HG02884 (cell line): ENCODE results near the gene SELENOI.

Experiments
- ATAC-seq: cut with Tn5 transposase; IDR thresholded peaks from one replicate; pipeline ENCODE4 v1.9.1; 2021; ENCODE audit warnings: mild to moderate bottlenecking, moderate library complexity; ENCODE audit not compliant: unreplicated experiment

The SELENOI gene

GRCh38 chr2:26401739-26402541, 56.0 kb downstream of the SELENOI start, which contains the start of gene DRC1:
Gene DRC1 (plus strand): TSS chr2:26401920. CDS start chr2:26401990, 70 bp downstream.
- no peak for ATAC-seq

DNA sequence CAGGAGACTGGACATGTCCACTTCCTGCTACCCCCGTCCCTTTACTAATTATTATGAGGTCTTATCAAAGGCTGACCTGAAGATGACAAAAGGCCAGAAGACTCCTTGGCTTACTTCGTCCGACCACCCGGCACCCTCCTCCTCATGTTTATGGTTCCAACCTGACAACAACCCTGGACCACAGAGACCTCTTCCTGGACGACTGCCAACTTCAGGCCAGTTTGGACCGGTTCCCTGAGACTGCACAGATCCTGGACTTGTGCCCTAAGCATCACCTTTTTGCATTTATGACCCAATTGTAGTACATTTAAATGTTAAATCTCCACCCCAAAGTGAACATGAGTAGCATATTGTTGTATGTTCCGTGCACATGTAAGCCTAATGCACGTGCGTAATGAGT, 61.6 kb downstream of the SELENOI start:
- ATAC-seq = no peak

GRCh38 chr2:26409785-26410184, 63.8 kb downstream of the SELENOI start:
- ATAC-seq = no peak

DNA sequence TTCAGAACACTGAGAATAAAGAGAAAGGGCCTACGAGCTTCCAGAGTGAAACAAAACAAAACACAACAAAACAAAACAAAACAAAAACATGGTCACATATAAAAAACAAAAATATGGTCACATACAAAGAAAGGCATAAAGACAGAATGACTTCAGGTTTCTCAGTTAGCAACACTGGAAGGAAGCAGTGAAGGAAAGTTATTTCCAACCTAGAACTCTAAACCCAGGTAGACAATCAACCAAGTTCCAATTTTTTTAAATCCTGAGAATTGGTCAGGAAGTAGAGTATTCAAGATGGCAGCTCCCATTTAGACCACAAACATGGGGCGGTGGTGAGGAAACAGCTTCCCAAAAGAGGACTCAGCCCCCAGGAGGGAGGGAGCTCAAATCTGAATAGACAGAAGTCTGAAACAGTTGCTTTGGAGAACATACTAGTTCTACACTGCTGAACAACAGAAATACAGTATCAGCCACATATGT, 64.9 kb downstream of the SELENOI start:
- ATAC-seq = no peak

- ATAC-seq = no peak
Measured at GRCh38 chr2:26411419-26411818, 65.5 kb downstream of the SELENOI start.

DNA sequence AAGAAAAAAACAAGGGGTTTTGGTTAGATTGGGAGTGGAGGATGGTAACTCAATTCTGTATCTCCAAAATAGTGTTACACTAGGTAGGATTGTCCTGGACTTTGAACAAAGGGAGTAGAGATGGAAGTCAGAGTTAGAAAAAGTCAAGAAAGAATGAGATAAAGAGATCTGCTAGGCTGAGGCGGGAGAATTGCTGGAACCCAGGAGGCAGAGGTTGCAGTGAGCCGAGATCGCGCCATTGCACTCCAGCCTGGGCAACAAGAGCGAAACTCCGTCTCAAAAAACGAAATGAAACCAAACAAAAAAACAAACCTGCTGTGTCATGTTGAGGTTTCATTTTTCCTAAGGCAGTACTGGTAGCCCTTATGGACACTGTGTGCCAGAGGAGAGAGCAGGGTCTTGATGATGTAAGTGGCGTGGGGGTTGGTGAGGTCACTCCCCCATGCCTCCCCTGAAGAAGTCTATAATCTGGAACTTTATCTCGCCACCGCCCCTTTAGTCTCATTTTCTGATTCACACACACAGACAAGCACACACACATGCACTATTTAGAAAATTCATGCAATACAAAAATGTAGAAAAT, 66.2 kb downstream of the SELENOI start:
- peak; percentile 55 for ATAC-seq

DNA sequence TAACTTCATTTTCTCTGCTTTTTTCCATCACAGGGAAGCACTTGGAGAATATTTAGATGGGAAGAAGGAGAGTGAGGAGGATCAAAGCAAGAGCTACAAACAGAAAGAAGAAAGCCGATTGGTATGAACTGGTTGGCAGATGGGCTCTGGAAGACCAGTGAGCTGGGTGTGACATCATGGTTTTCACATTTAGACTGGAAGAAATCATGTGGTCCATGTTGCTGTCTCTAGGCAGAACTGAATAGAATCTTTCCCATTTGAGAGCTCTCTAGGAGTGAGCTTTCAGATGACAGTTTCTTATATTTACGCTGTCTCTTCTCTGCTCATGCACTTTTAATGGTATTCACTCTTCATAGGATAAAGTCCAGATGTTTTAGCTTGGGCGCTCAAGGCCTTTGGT, 68.4 kb downstream of the SELENOI start:
- no peak for ATAC-seq

DNA sequence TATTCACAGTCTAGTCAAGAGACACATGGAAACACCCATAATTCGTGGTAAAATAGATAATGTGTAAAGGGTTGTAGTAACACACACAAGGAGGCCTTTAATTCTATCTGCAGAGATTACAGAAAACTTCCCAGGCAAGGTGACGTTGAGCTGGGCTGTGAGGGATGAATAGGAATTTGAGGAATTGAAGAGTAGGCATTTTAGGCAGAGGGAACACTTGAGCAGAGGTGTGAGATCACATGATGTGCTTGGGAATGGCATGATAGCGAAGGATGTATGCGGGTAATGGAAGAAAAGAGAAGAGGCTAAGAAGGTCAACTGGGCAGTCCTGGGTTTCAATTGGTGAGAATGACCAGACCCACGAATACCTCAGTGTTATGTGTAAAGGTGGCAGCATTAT, 76.0 kb downstream of the SELENOI start:
- ATAC-seq = no peak

GRCh38 chr2:26422947-26423629, 77.1 kb downstream of the SELENOI start:
- no peak for ATAC-seq

DNA sequence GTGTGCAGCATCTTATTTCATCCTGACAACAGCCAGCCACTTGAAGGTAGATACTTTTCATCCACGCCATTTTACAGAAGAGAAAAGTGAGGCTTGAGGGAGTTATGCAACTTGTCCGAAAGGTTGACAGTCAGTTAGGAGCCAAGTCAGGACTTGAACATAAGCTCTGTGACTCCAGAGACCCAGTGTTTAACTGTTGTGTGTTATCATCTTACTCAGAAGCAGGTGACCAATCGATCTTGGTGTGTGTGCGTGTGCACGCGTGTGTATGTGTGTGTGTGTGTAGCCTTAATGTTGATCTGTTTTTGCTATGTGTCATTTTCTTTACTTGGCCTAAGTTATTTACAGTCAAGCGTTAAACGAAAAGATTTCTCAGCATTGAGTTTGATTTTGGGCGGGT, 77.8 kb downstream of the SELENOI start:
- ATAC-seq = no peak

GRCh38 chr2:26424221-26424620, 78.3 kb downstream of the SELENOI start:
- ATAC-seq = no peak

GRCh38 chr2:26428846-26429245, 82.9 kb downstream of the SELENOI start:
- no peak for ATAC-seq

- no peak for ATAC-seq
Measured at GRCh38 chr2:26429779-26430578, 84.0 kb downstream of the SELENOI start.

- no peak for ATAC-seq
Measured at GRCh38 chr2:26430826-26431225, 84.9 kb downstream of the SELENOI start.

DNA sequence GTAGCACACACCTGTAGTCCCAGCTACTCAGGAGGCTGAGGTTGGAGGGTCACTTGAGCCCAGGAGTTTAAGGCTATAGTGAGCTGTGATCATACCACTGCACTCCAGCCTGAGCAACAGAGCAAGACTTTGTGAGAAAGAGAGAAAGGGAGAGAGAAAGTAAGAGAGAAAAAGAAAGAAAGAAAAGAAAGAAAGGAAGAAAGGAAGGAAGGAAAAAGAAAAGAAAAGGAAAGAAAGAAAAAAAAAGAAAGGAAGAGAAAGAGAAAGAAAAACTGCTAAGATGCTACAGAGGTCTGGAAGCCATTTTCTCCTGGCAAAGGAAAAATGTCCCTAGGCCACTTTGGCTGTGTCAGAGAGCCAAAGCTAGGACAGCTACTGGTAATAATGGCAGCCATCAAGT, 86.4 kb downstream of the SELENOI start:
- ATAC-seq = no peak

DNA sequence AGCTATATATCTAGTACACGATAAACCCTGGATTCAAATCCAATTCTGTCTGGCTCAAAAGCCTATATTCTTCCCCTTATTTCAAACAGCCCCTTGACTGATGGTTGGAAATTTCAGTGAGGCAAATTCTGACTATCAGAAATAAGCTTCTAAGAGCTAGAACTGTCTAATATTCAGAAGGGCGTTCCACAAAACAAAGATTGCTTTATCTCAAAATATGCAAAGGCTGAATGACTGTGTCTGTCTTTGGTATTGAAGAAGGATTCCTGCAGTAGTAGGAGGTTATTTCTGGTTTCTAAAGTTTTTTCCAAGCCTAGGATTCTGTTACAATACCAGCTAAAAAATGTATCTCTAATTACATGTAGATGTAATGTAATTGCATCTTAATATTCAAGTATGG, 86.9 kb downstream of the SELENOI start:
- ATAC-seq = no peak

DNA sequence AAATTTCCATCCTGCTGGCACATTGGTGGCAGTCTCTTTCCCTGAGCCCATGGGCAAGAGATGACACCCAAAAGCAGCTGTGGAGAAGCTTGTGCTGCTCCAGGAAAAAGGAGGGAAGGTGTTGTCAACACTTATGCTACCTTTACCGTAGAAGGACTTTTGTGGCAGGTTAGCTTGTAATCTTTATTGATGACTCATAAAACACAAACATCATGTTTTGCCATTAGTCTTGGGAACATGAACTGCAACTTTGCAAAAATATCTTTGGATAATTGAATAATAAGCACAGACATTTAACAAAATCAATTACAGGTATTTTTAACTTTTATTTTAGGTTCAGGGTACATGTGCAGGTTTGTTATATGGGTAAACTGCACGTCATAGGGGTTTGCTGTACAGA, 89.2 kb downstream of the SELENOI start:
- ATAC-seq = no peak

DNA sequence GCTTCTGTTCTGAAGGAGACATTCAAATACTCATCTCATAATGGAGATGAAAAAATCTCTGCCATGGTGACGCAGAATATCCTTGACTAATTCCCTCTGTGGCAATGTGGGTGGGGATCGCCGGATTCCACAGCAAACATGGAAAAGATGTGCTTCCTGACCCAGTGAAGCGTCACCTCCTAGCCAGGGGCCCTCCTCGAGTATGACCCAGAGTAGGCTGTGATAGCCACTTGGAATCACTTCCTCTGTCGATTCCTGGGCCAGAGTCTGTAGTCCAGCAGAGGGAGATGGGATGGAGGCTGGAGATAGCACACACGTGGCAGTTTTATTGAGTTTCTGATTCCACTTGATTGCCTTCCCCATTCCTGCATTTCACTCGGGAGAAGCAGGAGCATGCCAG, 92.6 kb downstream of the SELENOI start:
- no peak for ATAC-seq

DNA sequence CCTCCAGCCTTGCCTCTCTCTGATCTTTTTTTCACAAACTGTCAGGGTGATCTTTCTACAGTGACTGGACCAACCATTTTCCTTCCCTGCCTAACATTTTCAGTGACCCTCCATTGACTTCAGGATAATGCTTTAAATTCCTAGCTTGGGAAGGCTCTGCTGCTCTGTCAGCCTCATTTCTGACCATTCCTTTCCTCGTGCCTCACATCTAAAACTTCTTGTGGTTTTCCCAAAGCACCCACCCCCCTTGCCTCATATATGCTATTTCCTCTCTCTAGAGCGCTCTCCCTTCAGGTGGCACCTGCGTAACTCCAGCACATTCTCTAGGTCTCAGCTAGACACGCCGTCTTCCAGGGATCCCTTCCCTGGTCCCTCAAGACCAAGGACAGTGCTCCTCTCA, 93.0 kb downstream of the SELENOI start:
- no peak for ATAC-seq

DNA sequence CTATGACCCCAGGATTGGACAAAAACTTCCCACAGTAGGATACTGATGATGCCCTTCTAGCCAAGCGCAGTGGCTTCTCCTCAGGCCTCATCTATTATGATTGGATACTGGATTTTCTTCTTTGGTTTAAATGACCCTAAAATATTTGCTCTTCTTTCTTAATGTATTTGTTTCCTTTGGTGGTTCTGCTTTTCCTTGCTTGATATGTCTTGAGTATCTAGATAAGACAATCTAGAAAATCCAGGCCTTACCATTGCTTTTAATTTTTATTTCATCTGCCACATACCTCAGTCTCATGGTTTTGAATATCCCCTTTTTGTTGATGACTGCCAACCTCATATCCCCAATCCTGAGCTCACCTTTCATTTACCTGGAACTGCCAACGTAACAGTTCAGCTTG, 96.4 kb downstream of the SELENOI start:
- ATAC-seq = no peak

- ATAC-seq = no peak
Measured at GRCh38 chr2:26442707-26443106, 96.8 kb downstream of the SELENOI start.
